Measurements from ENCODE around the gene COTL1.

The COTL1 gene

GRCh38 chr16:84661418-84662060 is 43.7 kb upstream of the COTL1 start:
- no peak overlapping the region for H3K27ac Mint-ChIP-seq
- H3K4me1 Mint-ChIP-seq, result peaks cover 39% of the 10 kb centered on the region
- DNase-seq, result no peak
- peaks cover 3% of the 10 kb centered on the region for H3K27me3 Mint-ChIP-seq (ENCODE audit: low read depth, poor library complexity)
- no peak for TF ChIP-seq CTCF (IDR thresholded peaks at IDR 0.05)
- peaks cover 37% of the 10 kb centered on the region for H3K36me3 Mint-ChIP-seq (ENCODE audit: low read depth)
- H3K9me3 Mint-ChIP-seq, result no peaks in the 10 kb centered on the region
- H3K4me3 Mint-ChIP-seq, result no peak overlapping the region

DNA sequence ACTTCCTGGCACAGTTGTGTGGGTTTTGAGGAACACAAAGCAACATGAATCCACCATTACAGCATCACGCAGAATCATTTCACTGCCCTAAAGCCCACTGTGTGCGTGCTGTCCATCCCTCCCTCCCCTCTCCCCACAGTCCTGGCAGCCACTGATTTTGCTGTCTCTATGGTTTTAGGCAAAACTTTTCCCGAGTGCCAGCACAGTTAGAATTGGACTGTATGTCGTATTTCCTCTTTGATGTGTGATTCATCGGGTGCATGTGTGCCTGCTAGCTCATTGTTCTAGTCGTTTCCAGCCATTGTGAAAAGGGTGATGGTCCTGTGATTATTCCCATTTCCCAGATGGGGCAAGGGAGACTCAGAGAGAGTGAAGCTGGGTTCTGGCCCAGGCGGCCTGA is 43.1 kb upstream of the COTL1 start:
- Mint-ChIP-seq H3K27me3 (ENCODE audit: low read depth, poor library complexity) (peaks cover 3% of the 10 kb centered on the region), H3K27ac (no peak overlapping the region), H3K9me3 (no peaks in the 10 kb centered on the region), H3K4me1 (peaks cover 39% of the 10 kb centered on the region), H3K4me3 (no peak overlapping the region), H3K36me3 (ENCODE audit: low read depth) (peaks cover 37% of the 10 kb centered on the region)
- TF ChIP-seq CTCF (IDR thresholded peaks at IDR 0.05), result no peak
- no peak for DNase-seq

GRCh38 chr16:84659656-84660300 is 41.9 kb upstream of the COTL1 start:
- Mint-ChIP-seq H3K9me3 (no peaks in the 10 kb centered on the region), H3K4me3 (no peak overlapping the region), H3K27ac (no peak overlapping the region), H3K4me1 (peaks cover 39% of the 10 kb centered on the region), H3K27me3 (ENCODE audit: low read depth, poor library complexity) (peaks cover 3% of the 10 kb centered on the region), H3K36me3 (ENCODE audit: low read depth) (peaks cover 37% of the 10 kb centered on the region)
- no peak for DNase-seq
- TF ChIP-seq CTCF (IDR thresholded peaks at IDR 0.05), result no peak

DNA sequence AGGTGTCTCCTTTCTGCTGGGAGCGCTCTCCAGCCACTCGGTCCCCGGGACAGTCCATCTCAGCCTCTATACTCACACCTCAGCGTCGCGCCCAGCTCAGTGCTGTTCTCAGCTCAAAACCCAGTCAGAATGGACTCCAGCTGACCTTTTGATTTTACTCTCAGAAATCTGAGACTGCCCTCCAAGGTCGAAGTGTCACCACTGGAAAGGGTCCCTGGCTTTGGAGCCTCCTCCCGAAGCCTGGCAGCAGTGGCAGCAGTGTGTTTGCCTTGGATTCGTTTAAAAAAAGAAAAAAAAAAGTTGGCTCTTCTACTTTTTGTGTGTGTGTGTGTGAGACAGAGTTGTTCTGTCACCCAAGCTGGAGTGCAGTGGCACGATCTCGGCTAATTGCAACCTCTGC is 40.8 kb upstream of the COTL1 start:
- Mint-ChIP-seq H3K9me3 (no peaks in the 10 kb centered on the region), H3K4me1 (peaks cover 31% of the 10 kb centered on the region), H3K4me3 (no peak overlapping the region), H3K27me3 (ENCODE audit: low read depth, poor library complexity) (peaks cover 2% of the 10 kb centered on the region), H3K27ac (peak overlapping the region; percentile 45), H3K36me3 (ENCODE audit: low read depth) (peaks cover 37% of the 10 kb centered on the region)
- no peak for TF ChIP-seq CTCF (IDR thresholded peaks at IDR 0.05)
- no peak for DNase-seq

- Mint-ChIP-seq H3K9me3 (no peaks in the 10 kb centered on the region), H3K27ac (no peak overlapping the region), H3K4me3 (no peak overlapping the region), H3K27me3 (ENCODE audit: low read depth, poor library complexity) (peaks cover 4% of the 10 kb centered on the region), H3K4me1 (peaks cover 17% of the 10 kb centered on the region), H3K36me3 (ENCODE audit: low read depth) (peaks cover 29% of the 10 kb centered on the region)
- no peak for TF ChIP-seq CTCF (IDR thresholded peaks at IDR 0.05)
- no peak for DNase-seq
Observed at GRCh38 chr16:84657229-84657837, 39.5 kb upstream of the COTL1 start.
